Neural crest cell (in vitro differentiated cells): ENCODE data around the gene IL17RA. TPM values are rescaled to one million over a fixed set of nuclear protein-coding genes. Genes with fewer than 3 reads are reported as not detected.

Experiments used
- DNase-seq: peaks from one replicate; pipeline ENCODE4 v3.0.0; 2021; ENCODE audit warnings: low read depth, mixed read lengths, low spot score
- H3K27ac Mint-ChIP-seq: one replicate; pipeline ENCODE4 v1.8.0; 2021; ENCODE audit warnings: mild to moderate bottlenecking, mixed read lengths; ENCODE audit not compliant: unreplicated experiment
- H3K27me3 Mint-ChIP-seq: 2 replicates; pipeline ENCODE4 v1.8.0; 2021; ENCODE audit warnings: low read depth, mild to moderate bottlenecking, mixed read lengths
- H3K36me3 Mint-ChIP-seq: 2 replicates; pipeline ENCODE4 v1.8.0; 2021; ENCODE audit warnings: low read depth, mild to moderate bottlenecking, mixed read lengths
- H3K4me1 Mint-ChIP-seq: 2 replicates; pipeline ENCODE4 v1.8.0; 2021; ENCODE audit warnings: mixed read lengths
- H3K4me3 Mint-ChIP-seq: one replicate; pipeline ENCODE4 v1.8.0; 2021; ENCODE audit warnings: mild to moderate bottlenecking, mixed read lengths
- H3K9me3 Mint-ChIP-seq: 2 replicates; pipeline ENCODE4 v1.8.0; 2021; ENCODE audit warnings: mixed read lengths
- total RNA-seq: library from RNA; stranded (reverse); gene quantifications from 2 replicates; pipeline ENCODE4 v1.2.1, GENCODE V29; 2021
- TF ChIP-seq, protein P1 (sequence below): fragments of 200-600 bp; sonication (generic); conservative IDR thresholded peaks from 2 replicates; pipeline ENCODE4 v1.5.0; 2021; ENCODE audit warnings: antibody characterized with exemption, mild to moderate bottlenecking

Gene IL17RA
- total RNA-seq, 1 donor from 2014 or later, result 7.1 TPM

DNA sequence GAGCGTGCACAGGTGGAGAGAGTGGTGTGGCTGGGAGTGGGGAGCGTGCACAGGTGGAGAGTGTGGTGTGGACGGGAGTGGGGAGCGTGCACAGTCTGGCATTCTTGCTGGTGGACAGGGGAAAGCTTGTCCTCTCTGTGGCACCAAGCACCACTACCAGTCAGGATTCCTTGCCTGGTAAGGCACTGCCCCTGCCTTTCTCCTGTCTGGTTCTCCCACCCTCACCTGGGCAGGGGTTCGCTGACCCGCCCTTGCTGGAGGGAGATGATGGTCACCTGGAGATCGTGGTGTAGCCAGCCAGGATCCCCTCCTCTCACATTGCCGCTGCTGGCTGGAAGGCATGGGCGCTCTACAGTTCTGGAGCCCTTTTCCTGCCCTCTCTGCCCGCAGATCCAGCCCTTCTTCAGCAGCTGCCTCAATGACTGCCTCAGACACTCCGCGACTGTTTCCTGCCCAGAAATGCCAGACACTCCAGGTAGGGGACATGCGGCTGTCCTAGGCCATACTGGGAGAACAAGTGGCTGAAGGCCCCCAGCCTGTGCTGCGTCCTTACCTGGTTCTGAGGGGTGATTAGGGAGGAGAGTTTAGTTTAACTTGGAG, 19.6 kb downstream of the IL17RA start:
- H3K27ac Mint-ChIP-seq, result no peak overlapping the region
- no peaks in the 10 kb centered on the region for H3K27me3 Mint-ChIP-seq
- H3K4me1 Mint-ChIP-seq, result no peaks in the 10 kb centered on the region
- H3K9me3 Mint-ChIP-seq, result no peaks in the 10 kb centered on the region
- no peak overlapping the region for H3K4me3 Mint-ChIP-seq
- DNase-seq, result no peak
- peaks cover 2% of the 10 kb centered on the region for H3K36me3 Mint-ChIP-seq
- TF ChIP-seq, protein P1, sequence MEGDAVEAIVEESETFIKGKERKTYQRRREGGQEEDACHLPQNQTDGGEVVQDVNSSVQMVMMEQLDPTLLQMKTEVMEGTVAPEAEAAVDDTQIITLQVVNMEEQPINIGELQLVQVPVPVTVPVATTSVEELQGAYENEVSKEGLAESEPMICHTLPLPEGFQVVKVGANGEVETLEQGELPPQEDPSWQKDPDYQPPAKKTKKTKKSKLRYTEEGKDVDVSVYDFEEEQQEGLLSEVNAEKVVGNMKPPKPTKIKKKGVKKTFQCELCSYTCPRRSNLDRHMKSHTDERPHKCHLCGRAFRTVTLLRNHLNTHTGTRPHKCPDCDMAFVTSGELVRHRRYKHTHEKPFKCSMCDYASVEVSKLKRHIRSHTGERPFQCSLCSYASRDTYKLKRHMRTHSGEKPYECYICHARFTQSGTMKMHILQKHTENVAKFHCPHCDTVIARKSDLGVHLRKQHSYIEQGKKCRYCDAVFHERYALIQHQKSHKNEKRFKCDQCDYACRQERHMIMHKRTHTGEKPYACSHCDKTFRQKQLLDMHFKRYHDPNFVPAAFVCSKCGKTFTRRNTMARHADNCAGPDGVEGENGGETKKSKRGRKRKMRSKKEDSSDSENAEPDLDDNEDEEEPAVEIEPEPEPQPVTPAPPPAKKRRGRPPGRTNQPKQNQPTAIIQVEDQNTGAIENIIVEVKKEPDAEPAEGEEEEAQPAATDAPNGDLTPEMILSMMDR, result no peak

DNA sequence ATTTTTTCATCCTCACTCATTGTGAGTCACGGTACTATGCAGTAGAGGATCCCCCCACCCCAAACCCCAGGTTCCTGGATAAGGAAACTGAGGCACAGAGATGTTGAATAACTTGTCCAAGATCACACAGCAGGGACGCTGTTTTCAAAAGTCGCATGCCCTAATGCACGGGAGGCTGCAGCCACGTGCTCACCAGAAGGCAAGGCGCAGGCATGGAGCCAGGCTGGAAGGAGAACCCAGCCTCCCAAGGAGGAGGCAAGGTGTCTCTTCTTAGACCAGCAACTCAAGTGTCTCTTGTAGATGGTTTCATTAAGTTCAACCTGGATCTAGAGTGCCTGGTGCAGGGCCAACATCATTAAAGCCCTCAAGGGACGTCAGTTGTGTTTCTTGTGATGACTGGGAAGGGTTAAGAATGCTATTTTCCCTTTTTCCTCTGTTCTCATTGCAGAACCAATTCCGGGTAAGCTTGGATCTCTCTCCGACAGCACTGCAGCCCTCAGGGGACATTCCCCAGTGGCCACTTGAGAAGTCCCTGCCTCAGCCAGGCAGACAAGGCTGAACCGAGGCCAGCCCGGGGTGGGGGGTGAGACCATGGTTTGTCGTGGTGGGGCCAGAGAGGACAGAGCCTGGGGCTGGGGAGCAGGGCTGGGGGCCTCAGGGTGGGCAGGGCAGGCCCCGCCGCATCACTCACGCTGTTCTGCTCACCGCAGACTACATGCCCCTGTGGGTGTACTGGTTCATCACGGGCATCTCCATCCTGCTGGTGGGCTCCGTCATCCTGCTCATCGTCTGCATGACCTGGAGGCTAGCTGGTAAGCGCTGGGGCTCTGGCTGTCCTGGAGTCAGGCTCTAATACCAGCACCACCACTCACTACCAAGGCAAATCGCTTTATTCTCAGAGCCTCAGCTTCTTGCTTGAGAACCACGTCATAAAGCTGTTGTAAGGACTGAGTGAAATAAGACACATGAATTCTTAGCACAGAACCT, 20.6 kb downstream of the IL17RA start:
- Mint-ChIP-seq H3K27me3 (no peaks in the 10 kb centered on the region), H3K27ac (no peak overlapping the region), H3K4me1 (no peaks in the 10 kb centered on the region), H3K9me3 (no peaks in the 10 kb centered on the region), H3K4me3 (no peak overlapping the region), H3K36me3 (peaks cover 2% of the 10 kb centered on the region)
- DNase-seq, result no peak
- TF ChIP-seq, protein P1, result no peak

DNA sequence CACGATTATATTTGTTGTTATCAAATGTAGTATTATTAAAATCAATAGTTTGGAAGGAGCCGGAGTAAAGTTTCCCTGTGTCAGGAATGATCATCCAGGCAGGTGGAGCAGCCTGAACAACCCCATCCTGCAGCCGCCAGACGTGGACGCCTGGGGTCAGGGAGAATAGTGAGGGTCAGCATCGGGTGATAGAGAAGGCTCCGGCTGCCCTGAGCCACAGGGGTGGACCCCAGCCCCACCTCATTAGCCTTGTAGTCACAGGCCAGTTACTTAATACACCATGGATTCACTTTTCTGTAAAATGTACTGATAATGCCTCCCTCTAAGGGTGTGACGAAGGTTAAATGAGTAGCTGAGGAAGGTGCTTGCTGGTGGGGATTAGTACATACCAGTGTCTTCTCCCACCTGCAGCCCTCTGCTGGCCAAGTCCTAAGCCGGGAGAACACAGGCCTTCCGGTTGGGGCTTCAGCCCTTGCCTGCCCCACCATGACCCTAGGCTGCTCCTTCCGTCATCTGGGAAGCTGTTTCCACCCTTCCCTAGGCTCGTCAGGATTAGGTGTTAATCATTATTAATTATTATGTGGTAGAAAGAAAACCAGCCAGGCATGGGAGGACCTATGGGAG, 21.5 kb downstream of the IL17RA start:
- H3K4me3 Mint-ChIP-seq, result no peak overlapping the region
- H3K9me3 Mint-ChIP-seq, result no peaks in the 10 kb centered on the region
- TF ChIP-seq, protein P1, result no peak
- H3K27me3 Mint-ChIP-seq, result no peaks in the 10 kb centered on the region
- DNase-seq, result no peak
- peaks cover 2% of the 10 kb centered on the region for H3K36me3 Mint-ChIP-seq
- no peak overlapping the region for H3K27ac Mint-ChIP-seq
- no peaks in the 10 kb centered on the region for H3K4me1 Mint-ChIP-seq

DNA sequence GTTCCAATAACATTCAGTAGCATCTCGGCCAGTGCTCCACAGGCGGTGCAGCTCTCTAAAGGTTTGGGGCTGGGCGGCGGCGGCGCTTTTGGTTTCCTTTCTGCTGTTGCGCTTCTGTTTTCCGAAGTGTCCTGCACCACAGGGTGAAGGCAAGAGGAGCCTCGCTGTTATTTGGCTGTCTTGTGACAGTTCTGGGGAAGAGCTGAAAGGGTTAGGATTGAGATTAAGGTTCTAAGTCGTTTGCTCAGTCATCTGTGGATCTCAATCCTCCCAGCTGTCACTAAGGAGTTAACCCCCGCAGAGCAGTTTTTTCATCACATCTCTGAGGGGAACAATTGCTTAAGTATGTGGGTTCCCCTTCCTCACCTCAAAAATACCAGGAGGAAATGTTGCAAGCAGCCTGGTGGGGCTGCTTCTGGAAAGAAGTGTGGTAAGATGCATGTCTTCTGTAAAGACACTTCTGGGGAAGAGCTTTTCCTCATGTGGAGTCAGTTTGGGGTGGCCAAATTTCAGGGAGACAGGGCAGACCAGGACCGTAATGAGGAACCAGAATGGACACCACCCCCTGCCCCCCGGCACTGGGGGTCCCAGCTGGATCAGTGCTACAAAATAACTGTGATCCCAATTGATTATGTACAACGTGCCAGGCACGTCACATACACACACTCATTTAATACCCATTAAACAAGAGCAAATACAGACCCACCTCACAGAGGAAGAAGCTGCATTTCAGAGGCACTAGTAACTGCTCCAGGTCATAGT, 22.2 kb downstream of the IL17RA start:
- Mint-ChIP-seq H3K4me3 (no peak overlapping the region), H3K27me3 (no peaks in the 10 kb centered on the region), H3K36me3 (peaks cover 2% of the 10 kb centered on the region), H3K4me1 (no peaks in the 10 kb centered on the region), H3K9me3 (no peaks in the 10 kb centered on the region), H3K27ac (no peak overlapping the region)
- TF ChIP-seq, protein P1, result no peak
- no peak for DNase-seq

DNA sequence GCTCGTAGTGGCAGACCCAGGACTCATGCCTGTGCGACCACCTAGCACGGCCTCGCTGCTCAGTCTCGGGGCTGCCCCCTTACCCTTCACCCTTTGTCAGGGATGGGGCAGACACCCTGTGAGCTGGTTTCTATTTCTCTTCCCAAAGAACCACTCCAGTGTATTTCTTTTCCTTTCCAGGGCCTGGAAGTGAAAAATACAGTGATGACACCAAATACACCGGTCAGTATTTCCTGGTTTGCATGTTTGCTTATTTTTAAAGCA, 22.7 kb downstream of the IL17RA start:
- TF ChIP-seq, protein P1, result no peak
- Mint-ChIP-seq H3K27me3 (no peaks in the 10 kb centered on the region), H3K9me3 (no peaks in the 10 kb centered on the region), H3K27ac (no peak overlapping the region), H3K4me3 (no peak overlapping the region), H3K36me3 (no peaks in the 10 kb centered on the region), H3K4me1 (no peaks in the 10 kb centered on the region)
- DNase-seq, result no peak
